ENCODE measurements around the gene CHL1. TPM values are rescaled to one million over a fixed set of nuclear protein-coding genes. Genes with fewer than 3 reads are reported as not detected.

The CHL1 gene
- total RNA-seq, 1 donor from 2014 or later: 0.44 TPM

DNA sequence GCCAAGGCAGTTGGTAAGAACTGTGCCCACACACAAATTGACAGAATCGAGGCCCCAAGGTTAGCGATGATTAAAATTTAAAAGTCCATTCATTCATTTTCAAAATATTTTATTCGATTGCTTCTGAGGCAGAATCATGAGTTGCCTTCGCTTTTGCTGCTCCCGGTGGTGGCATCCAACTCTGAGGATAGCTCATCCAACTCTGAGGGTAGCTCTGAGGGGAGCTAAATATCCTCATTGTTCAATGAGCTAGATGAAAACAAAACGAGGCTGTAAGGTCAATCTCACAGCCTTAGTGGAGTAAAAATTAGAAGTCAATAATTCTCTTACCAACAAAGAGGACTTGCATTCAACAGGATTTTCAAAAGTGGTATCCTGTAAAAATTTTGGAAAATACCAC is 897 bp upstream of the CHL1 start:
- no peaks in the 10 kb centered on the region for H3K9me3 Mint-ChIP-seq
- H3K4me1 Mint-ChIP-seq: peaks cover 6% of the 10 kb centered on the region
- no peak overlapping the region for H3K27ac Mint-ChIP-seq (ENCODE audit: unreplicated experiment)
- TF ChIP-seq, protein P1, sequence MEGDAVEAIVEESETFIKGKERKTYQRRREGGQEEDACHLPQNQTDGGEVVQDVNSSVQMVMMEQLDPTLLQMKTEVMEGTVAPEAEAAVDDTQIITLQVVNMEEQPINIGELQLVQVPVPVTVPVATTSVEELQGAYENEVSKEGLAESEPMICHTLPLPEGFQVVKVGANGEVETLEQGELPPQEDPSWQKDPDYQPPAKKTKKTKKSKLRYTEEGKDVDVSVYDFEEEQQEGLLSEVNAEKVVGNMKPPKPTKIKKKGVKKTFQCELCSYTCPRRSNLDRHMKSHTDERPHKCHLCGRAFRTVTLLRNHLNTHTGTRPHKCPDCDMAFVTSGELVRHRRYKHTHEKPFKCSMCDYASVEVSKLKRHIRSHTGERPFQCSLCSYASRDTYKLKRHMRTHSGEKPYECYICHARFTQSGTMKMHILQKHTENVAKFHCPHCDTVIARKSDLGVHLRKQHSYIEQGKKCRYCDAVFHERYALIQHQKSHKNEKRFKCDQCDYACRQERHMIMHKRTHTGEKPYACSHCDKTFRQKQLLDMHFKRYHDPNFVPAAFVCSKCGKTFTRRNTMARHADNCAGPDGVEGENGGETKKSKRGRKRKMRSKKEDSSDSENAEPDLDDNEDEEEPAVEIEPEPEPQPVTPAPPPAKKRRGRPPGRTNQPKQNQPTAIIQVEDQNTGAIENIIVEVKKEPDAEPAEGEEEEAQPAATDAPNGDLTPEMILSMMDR (conservative IDR thresholded peaks at IDR 0.05): no peak
- H3K36me3 Mint-ChIP-seq (ENCODE audit: low read depth): no peaks in the 10 kb centered on the region
- no peak for DNase-seq (ENCODE audit: low read depth, low spot score)
- peaks cover 81% of the 10 kb centered on the region for H3K27me3 Mint-ChIP-seq (ENCODE audit: low read depth)
- peak overlapping the region; percentile 35 for H3K4me3 Mint-ChIP-seq

DNA sequence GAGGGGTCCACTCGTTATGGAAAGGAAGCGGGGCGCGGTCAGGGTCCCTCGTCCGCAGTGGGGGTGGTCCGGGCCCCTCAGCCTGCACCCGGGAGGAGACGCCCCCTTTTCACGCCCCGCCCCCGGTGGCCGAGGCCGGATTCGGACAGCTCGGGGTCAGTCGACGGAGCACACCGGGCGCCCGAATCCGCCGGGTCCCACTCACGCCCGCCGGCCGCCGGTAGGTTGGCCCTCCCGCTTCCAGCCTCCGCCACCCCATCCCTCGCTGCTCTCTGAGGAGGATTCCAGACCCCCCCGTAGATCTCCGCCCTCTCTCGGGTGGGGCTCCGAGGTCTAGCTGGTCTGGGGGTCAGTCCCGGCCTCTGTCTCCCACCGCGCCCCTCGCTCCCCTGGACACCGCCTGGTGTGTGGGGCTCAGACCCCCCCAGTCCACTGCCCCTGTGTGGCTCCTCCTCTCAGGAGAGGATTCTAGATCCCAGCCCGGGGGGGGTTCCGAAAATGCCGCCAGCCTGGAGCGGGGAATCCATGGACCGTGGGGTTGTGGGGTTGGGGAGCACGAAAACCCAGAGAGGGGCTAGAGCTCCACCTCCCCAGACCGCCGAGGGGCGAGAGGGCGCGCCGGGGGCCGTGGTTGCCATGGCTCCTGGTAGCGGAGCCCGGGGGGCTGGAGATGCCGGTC is 725 bp downstream of the CHL1 start:
- Mint-ChIP-seq H3K27me3 (ENCODE audit: low read depth) (peaks cover 84% of the 10 kb centered on the region), H3K9me3 (no peaks in the 10 kb centered on the region), H3K27ac (ENCODE audit: unreplicated experiment) (no peak overlapping the region), H3K36me3 (ENCODE audit: low read depth) (no peaks in the 10 kb centered on the region), H3K4me1 (peaks cover 6% of the 10 kb centered on the region), H3K4me3 (no peak overlapping the region)
- peak; percentile 13 for DNase-seq (ENCODE audit: low read depth, low spot score)
- TF ChIP-seq, protein P1 (conservative IDR thresholded peaks at IDR 0.05): no peak

DNA sequence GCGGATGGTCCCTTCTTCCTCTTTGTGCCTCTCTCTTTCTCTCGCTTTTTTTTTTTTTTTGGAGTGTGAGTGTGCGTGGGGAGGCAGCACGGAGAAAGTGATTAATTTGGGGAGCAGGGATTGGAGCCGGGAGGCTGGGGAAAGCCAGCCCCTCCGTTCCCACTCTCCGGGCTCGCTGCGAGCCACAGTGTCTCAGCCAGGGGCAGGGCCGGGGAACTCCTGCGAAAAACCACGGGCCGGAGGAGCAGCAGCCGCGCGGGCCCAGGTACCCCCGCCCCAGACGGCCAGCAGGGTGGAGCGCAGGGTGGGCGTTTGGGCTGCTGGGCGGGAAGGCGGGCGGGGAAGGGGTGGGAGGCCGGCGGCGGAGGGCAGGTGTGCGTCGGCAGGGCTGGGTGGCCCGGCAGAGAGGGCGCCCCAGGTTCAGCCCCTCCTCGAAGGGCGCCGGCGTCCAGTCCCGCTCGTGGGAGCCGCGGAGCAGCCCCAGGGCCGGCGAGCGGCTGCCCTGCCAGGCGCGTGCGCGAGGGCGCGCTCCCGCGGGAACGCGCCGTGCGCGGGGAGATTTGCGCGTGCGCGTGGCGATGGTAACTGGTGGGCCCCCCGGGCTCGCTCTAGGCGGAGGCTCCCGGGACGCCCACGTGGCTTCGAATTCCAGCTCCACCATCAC is 1.4 kb downstream of the CHL1 start:
- Mint-ChIP-seq H3K36me3 (ENCODE audit: low read depth) (no peaks in the 10 kb centered on the region), H3K27me3 (ENCODE audit: low read depth) (peaks cover 86% of the 10 kb centered on the region), H3K9me3 (no peaks in the 10 kb centered on the region), H3K4me3 (peak overlapping the region; percentile 75), H3K4me1 (peaks cover 6% of the 10 kb centered on the region), H3K27ac (ENCODE audit: unreplicated experiment) (no peak overlapping the region)
- DNase-seq (ENCODE audit: low read depth, low spot score): peak; percentile 8
- TF ChIP-seq, protein P1 (conservative IDR thresholded peaks at IDR 0.05): no peak

DNA sequence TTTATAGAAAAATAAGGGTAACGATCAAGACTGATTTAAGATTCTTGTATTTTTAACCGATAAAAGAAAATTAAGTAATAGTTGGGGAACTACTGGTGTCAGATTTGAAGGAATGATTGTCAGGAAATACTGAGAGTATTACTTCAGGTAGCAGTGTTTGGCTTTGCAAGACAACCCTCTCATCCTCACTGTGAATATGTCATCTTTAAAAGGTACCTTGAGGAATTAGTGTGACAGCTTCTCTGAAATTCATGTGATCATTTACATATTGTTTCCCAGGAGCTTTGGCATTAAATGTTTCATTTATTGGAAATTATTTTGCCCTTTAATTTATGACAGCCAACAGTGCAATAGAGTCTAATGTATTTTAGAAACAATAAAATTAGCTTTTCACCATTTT is 3.3 kb downstream of the CHL1 start:
- H3K27ac Mint-ChIP-seq (ENCODE audit: unreplicated experiment): no peak overlapping the region
- TF ChIP-seq, protein P1 (conservative IDR thresholded peaks at IDR 0.05): no peak
- DNase-seq (ENCODE audit: low read depth, low spot score): no peak
- peaks cover 86% of the 10 kb centered on the region for H3K27me3 Mint-ChIP-seq (ENCODE audit: low read depth)
- no peak overlapping the region for H3K4me3 Mint-ChIP-seq
- H3K4me1 Mint-ChIP-seq: peaks cover 6% of the 10 kb centered on the region
- H3K36me3 Mint-ChIP-seq (ENCODE audit: low read depth): no peaks in the 10 kb centered on the region
- H3K9me3 Mint-ChIP-seq: no peaks in the 10 kb centered on the region

DNA sequence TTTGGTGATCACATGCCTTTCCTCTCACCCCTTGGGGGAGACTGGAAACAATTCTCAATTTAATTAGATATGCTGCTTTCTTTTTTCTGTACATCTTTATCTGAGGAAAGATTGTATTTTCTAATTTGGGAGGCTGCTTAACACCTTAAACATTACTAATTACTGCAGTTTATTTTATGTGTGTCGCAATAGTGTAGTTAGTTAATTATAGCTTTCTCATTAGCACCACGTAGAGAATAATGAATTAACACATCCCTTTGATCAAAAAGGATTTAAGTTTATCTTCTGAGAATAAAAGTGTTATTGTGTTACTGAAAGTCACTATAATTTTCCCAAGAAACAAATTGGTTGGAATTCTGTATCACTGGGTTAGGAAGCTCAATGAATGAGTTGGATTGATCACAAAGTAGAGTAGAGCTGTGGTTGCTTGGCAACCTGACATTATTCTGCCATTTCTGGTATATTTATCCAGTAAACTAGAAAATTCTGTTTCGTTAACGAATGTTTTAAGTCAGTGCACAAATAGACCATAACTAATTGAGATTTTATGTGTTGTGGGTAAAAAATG is 4.3 kb downstream of the CHL1 start:
- TF ChIP-seq, protein P1 (conservative IDR thresholded peaks at IDR 0.05): no peak
- H3K36me3 Mint-ChIP-seq (ENCODE audit: low read depth): no peaks in the 10 kb centered on the region
- H3K9me3 Mint-ChIP-seq: no peaks in the 10 kb centered on the region
- no peak for DNase-seq (ENCODE audit: low read depth, low spot score)
- H3K27ac Mint-ChIP-seq (ENCODE audit: unreplicated experiment): no peak overlapping the region
- peaks cover 6% of the 10 kb centered on the region for H3K4me1 Mint-ChIP-seq
- H3K27me3 Mint-ChIP-seq (ENCODE audit: low read depth): peaks cover 86% of the 10 kb centered on the region
- no peak overlapping the region for H3K4me3 Mint-ChIP-seq

Data from neural crest cell (in vitro differentiated cells).